T follicular helper cell (primary cell): Measurements from ENCODE around the gene ZFP57.

Source experiments
- DNase-seq: peaks from one replicate; pipeline ENCODE4 v3.0.0-alpha.2; 2020; ENCODE audit warnings: low read depth

ZFP57 gene

DNA sequence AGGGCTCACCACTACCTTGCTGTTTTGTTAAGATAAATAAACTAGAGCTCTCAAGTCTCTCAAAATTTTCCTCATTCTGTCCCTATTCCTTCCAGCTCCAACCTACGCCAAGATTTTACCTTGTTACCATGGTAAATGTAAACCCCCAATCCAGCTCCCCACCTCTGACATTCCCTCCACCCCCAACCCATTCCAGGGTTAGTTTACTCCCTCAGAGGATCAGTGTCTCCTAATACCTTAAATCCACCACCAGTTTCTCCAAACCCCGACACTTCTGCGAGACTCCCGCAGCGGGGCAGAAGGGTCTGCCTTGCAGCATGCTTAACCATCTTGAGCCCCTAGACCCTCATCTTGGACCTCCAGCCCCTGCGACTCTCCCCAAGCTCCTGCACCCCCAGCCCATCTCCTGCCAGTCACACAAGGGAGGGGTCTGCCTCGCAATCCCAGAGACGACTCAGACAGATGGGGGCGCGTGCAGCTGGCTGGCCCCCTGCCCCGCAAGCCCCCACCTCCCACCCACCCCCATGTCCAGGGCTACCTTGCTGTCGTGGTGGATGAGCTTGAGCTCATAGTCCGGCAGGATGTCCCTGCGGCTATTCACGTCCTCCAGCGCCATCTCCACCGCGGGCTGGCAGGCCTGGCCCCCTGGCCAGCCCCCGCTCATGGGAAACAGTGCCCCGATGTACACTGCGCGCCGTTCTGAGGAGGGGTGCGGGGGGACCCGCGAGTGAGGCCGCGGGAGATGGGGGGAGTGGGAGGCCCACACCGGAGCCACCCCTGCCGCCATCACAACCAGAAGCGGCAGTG lies 53.8 kb downstream of the ZFP57 start:
- DNase-seq: no peak

DNA sequence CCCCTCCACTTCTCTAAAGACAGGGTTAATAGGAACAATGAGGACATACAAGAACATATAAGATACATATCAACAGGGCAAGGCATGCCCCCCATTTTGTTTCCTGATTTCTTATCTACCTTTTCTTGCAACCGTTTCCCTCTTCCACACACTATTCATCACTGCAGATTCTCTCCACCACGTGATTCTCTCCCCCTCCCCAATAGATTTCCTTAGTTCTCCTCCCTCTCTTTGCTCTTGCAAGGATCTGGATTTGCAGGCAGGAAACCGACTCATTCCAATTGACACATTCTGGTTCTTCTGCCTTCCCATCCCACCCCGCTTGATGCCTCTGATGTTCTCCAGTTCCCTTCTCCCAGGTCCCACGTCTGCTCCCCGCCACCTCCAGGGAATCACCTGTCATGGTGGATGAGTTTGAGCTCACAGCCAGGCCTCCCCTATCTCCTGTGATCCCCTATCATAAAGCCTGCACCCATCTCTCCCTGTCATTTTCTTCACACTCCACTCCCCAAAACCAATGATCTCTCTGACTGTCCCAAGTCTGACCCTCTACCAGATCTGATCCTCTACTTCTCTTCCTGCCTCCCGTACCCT lies 55.5 kb downstream of the ZFP57 start:
- no peak for DNase-seq

DNA sequence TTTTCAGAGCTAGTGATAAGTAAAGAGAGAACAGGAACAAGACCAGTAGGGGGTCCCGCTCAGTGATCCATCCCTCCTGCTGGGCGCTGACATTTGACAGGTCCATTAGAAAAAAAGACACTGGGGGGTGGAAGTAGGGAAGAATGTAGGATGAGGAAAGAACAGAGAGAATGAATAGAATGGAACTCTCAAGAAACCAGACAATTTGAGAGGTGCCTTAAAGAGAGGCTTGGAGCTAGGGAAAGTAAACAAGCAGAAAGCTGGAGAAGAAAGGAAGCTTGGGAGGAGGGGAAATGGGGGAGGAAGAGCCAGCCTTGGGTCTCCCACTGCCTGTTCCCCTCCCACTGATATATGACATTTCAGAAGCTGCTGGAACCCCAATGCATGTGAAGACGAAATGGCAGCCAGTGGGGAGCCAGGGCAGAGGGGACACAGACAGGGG lies 56.4 kb downstream of the ZFP57 start:
- no peak for DNase-seq
